ENCODE results near the gene ELK4. TPM values are rescaled to one million over a fixed set of nuclear protein-coding genes. Genes with fewer than 3 reads are reported as not detected.
"Not testable (repeated sequence)": the region's sequence is repeated elsewhere in the genome, so short reads cannot be mapped to it uniquely, and the experiment has no call there.

The ELK4 gene
- total and polyA plus RNA-seq, 2 donors (not counting 3 experiments of a cell fraction or from before 2014, with no cell fraction given), result 8.7 to 107 TPM

DNA sequence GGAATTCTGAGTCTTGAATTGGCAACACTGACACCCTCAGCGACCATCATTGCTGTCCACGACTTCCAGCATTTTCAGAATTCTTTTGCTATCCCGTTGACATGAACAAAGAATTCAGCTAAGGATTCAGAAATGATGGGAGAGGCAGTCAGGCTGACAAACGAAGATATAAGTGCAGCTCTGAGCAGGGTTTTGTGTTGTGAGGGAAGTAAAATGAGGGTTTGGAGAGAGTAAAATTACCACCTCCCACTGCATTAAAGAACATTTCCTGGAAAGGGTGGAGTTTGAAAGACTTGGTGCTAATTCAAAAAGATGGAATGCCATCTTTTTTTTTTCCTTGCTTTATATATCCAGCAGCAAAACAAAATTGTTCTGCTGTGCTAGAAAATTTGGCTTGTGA, 4.9 kb upstream of the ELK4 start:
- H2AFZ ChIP-seq (ENCODE audit: low read depth, low read length), result no peak overlapping the region
- intact Hi-C loops (cut with micrococcal nuclease) (no loop called here), dilution Hi-C loops (cut with MboI; ENCODE audit: extremely low pct_ligation_motif_present, low sequenced_read_pairs) (no loop called here)
- no peak overlapping the region for H3K27ac ChIP-seq (ENCODE audit: insufficient read depth, low read depth, low read length)
- BruUV-seq (replicated peaks), result no TSS peak
- no peak overlapping the region for H3K4me2 ChIP-seq (ENCODE audit: insufficient read depth, low read length)
- H3K4me1 ChIP-seq (ENCODE audit: control insufficient read depth, extremely low read depth, insufficient read depth, low read length), result peaks cover 18% of the 10 kb centered on the region
- POLR2A ChIA-PET, result interaction anchor here (0.6 kb wide), 1 partner anchor 51 kb away, joined by 3 read pairs; no protein-coding TSS in a partner anchor
- no peak overlapping the region for H3K9ac ChIP-seq (replicated peaks; ENCODE audit: extremely low read depth, insufficient read depth, low read length)
- no peaks in the 10 kb centered on the region for H3K9me1 ChIP-seq (replicated peaks; ENCODE audit: control insufficient read depth, extremely low read depth, insufficient read depth, low read length)
- H3K4me3 ChIP-seq (replicated peaks in 1 of 3; ENCODE audit: insufficient read depth in 1 of 3, low read depth in 1 of 3, low read length in 3 of 3), result no peak overlapping the region
- no peak for FAIRE-seq
- no peaks in the 10 kb centered on the region for H3K27me3 ChIP-seq (ENCODE audit: control insufficient read depth in 2 of 2, insufficient read depth in 2 of 2, low read length in 2 of 2)
- DNase-seq (ENCODE audit: low read depth, low spot score), result no peak
- CTCF ChIA-PET, result interaction anchor here (0.9 to 3.1 kb wide), 8 partner anchors 22 to 341 kb away, joined by 3 to 21 read pairs (median 4); no protein-coding TSS in a partner anchor
- H3K36me3 ChIP-seq (ENCODE audit: control insufficient read depth in 2 of 2, extremely low read depth in 1 of 2, insufficient read depth in 2 of 2, low read length in 2 of 2), result no peaks in the 10 kb centered on the region
- TF ChIP-seq POLR2AphosphoS5 (IDR thresholded peaks at IDR 0.05; ENCODE audit: insufficient read depth, low read depth, low read length), result no peak
- no peaks in the 10 kb centered on the region for H3K79me2 ChIP-seq (ENCODE audit: control insufficient read depth, insufficient read depth, low read length)
- H4K20me1 ChIP-seq (replicated peaks; ENCODE audit: control insufficient read depth, extremely low read depth, insufficient read depth, low read length), result no peaks in the 10 kb centered on the region
- H3K9me3 ChIP-seq (replicated peaks; ENCODE audit: control insufficient read depth, insufficient read depth, low read length), result no peaks in the 10 kb centered on the region

DNA sequence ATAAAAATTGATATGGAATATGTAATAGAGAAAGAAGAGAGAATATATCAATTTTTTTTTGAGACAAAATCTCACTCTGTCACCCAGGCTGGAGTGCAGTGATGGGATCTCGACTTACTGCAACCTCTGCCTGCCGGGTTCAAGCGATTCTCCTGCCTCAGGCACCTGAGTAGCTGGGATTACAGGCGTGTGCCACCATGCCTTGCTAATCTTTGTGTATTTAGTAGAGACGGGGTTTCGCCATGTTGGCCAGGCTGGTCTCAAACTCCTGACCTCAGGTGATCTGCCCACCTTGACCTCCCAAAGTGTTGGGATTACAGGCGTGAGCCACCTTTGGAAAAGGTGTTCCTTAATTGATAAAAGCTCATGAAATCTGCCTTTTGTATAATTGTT, 4.3 kb upstream of the ELK4 start:
- H3K27ac ChIP-seq (ENCODE audit: insufficient read depth, low read depth, low read length); POLR2A ChIA-PET; DNase-seq (ENCODE audit: low read depth, low spot score); H3K4me2 ChIP-seq (ENCODE audit: insufficient read depth, low read length); H2AFZ ChIP-seq (ENCODE audit: low read depth, low read length); H3K9ac ChIP-seq (replicated peaks; ENCODE audit: extremely low read depth, insufficient read depth, low read length); H3K79me2 ChIP-seq (ENCODE audit: control insufficient read depth, insufficient read depth, low read length); FAIRE-seq; H3K36me3 ChIP-seq (ENCODE audit: control insufficient read depth in 2 of 2, extremely low read depth in 1 of 2, insufficient read depth in 2 of 2, low read length in 2 of 2); H4K20me1 ChIP-seq (replicated peaks; ENCODE audit: control insufficient read depth, extremely low read depth, insufficient read depth, low read length); intact Hi-C loops (cut with micrococcal nuclease); dilution Hi-C loops (cut with MboI; ENCODE audit: extremely low pct_ligation_motif_present, low sequenced_read_pairs); H3K27me3 ChIP-seq (ENCODE audit: control insufficient read depth in 2 of 2, insufficient read depth in 2 of 2, low read length in 2 of 2); H3K9me3 ChIP-seq (replicated peaks; ENCODE audit: control insufficient read depth, insufficient read depth, low read length); H3K4me3 ChIP-seq (replicated peaks in 1 of 3; ENCODE audit: insufficient read depth in 1 of 3, low read depth in 1 of 3, low read length in 3 of 3); BruUV-seq (replicated peaks); H3K9me1 ChIP-seq (replicated peaks; ENCODE audit: control insufficient read depth, extremely low read depth, insufficient read depth, low read length): not testable (repeated sequence)
- H3K4me1 ChIP-seq (ENCODE audit: control insufficient read depth, extremely low read depth, insufficient read depth, low read length), result peaks cover 18% of the 10 kb centered on the region
- CTCF ChIA-PET, result interaction anchor here (1.0 to 3.1 kb wide), 7 partner anchors 22 to 341 kb away, joined by 3 to 21 read pairs (median 5); no protein-coding TSS in a partner anchor
